Measurements from ENCODE around the gene FAM241A. TPM values are rescaled to one million over a fixed set of nuclear protein-coding genes. Genes with fewer than 3 reads are reported as not detected.

The FAM241A gene
- total RNA-seq, 1 donor from 2014 or later: 0.19 TPM

DNA sequence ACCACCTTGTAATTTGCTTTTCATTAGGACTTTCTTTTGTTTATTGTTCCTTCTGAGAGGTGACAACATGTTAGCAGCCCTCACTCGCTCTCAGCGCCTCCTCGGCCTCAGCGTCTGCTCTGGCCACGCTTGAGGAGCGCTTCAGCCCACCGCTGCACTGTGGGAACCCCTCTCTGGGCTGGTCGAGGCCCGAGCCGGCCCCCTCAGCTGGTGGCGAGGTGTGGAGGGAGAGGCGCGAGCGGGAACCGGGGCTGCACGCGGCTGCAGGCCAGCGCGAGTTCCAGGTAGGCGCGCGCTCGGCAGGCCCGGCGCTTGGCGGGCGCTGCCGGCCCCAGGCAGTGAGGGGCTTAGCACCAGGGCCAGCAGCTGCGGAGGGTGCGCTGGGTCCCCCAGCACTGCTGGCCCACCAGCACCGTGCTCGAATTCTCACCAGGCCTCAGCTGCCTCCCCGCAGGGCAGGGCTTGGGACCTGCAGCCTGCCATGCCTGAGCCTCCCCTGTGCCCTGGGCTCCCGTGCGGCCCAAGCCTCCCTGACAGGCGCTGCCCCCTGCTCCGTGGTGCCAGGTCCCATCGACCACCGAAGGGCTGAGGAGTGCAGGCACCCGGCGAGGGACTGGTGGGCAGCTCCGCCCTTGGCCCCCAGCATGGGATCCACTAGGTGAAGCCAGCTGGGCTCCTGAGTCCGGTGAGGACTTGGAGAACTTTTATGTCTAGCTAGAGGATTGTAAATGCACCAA is 77.1 kb downstream of the FAM241A start:
- TF ChIP-seq, protein P1, sequence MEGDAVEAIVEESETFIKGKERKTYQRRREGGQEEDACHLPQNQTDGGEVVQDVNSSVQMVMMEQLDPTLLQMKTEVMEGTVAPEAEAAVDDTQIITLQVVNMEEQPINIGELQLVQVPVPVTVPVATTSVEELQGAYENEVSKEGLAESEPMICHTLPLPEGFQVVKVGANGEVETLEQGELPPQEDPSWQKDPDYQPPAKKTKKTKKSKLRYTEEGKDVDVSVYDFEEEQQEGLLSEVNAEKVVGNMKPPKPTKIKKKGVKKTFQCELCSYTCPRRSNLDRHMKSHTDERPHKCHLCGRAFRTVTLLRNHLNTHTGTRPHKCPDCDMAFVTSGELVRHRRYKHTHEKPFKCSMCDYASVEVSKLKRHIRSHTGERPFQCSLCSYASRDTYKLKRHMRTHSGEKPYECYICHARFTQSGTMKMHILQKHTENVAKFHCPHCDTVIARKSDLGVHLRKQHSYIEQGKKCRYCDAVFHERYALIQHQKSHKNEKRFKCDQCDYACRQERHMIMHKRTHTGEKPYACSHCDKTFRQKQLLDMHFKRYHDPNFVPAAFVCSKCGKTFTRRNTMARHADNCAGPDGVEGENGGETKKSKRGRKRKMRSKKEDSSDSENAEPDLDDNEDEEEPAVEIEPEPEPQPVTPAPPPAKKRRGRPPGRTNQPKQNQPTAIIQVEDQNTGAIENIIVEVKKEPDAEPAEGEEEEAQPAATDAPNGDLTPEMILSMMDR (IDR thresholded peaks at IDR 0.05): no peak
- Mint-ChIP-seq H3K36me3 (ENCODE audit: unreplicated experiment) (no peaks in the 10 kb centered on the region), H3K27ac (ENCODE audit: unreplicated experiment) (no peak overlapping the region), H3K27me3 (ENCODE audit: unreplicated experiment) (peaks cover 45% of the 10 kb centered on the region), H3K9me3 (ENCODE audit: unreplicated experiment) (no peaks in the 10 kb centered on the region), H3K4me1 (ENCODE audit: unreplicated experiment) (no peaks in the 10 kb centered on the region), H3K4me3 (ENCODE audit: unreplicated experiment) (no peak overlapping the region)
- no peak for DNase-seq (ENCODE audit: extremely low spot score, unreplicated experiment)

DNA sequence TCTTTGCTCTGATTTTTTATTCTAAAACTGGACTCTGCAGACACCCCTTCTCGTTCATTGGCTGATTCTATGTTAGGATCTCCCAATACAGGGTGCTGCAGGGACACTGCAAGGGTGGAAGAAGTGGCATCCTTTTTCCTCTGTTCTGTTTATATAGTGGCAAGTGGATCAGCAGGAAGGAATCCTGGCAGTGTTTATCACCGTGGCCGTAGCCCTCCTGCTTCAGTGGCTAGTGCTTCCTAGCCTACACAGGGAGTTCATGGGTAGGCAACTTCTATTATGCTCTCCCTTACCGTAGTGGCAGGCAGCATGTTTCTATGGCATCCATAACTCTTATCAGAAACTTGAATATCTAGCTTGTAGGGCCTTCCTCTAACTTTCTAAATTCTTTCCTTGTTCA is 79.9 kb downstream of the FAM241A start:
- Mint-ChIP-seq H3K27me3 (ENCODE audit: unreplicated experiment) (peaks cover 21% of the 10 kb centered on the region), H3K36me3 (ENCODE audit: unreplicated experiment) (no peaks in the 10 kb centered on the region), H3K4me3 (ENCODE audit: unreplicated experiment) (no peak overlapping the region), H3K9me3 (ENCODE audit: unreplicated experiment) (no peaks in the 10 kb centered on the region), H3K27ac (ENCODE audit: unreplicated experiment) (no peak overlapping the region), H3K4me1 (ENCODE audit: unreplicated experiment) (peaks cover 1% of the 10 kb centered on the region)
- TF ChIP-seq, protein P1 (IDR thresholded peaks at IDR 0.05): no peak
- DNase-seq (ENCODE audit: extremely low spot score, unreplicated experiment): no peak

DNA sequence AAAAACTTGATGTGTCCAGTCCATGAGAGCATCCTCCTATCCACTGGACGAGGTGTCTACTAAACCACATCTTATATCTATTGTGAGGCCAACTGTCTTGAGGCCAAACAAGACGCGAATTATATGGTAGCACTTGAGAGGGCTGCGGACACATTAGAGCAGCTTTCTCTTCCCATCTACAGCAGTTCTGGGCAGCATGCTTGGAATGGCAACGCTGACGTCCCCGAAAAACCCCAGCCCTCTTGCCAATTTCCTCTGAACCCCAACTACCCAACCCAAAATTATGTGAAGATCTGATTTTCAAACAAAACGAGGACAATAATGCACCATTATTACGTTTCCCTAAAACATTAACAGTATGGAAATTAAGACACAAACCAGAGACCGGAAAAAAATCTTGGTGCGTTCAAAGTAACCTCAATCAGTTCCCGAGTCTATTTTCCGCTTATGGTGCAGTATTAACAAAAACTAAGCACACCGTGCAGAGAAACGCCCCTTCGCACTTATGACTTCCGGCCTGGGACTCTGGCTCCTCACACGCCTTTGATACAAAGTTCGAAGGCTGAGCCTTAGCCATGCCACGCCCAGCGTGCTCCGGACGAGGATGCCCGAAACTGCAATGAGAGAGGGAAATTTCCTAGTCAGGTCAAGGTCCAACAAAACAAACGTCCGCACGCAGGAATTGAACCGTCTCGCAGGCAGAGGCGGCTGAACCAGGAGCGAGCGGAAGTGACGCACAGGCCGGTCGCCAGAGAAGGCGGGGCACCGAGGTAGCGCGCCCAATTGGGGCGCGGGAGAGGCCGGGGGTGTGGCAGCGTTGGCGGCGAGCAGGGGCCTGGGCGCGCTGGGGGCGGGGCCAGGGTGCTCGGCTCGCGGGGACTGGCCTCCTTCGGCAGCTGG is 85.9 kb downstream of the FAM241A start:
- H3K4me3 Mint-ChIP-seq (ENCODE audit: unreplicated experiment): peak overlapping the region; percentile 85
- TF ChIP-seq, protein P1 (IDR thresholded peaks at IDR 0.05): no peak

DNA sequence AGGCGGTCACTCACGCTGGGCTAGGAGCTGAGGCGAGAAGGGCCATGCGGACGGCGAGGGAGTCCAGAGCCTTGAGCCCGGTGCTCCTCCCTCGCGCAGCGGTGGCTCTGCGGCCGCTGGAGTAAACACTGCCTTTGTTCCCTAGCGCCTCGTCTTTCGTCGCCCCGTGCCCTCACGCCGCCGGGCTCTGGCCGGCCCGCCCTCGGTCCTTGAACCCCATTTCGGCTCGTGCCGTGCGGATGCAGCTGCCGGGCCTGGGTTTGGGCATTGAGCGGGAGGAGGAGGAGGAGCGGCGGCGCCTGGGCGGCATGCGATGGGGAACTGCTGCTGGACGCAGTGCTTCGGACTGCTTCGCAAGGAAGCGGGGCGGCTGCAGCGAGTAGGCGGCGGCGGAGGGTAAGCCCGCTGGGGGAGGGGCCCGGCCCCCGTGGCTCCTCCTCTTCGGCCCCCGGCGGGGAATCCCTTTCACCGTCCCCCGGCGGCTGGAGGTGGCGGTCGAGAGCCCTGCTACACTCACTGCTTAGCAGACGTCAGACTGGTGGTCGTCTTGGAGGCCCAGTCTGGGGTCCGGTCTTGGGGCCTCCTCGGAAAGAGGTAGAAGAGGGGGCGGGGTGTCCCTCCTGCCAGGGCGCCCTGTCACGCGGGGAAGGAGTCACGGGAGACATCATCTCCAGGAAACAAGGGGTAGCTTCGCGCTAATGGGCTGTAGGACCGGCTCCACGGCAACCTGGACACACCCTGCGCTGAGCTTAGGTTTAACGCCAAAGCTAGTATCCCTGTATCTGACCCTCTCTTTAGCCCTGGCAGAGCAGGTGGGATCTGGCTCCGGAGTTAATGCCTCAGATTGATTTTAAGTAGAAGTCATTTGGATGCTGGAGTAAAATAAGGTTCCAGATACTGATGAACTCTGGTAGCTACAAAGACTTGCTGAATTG is 86.8 kb downstream of the FAM241A start, which contains the start of gene AP1AR:
Gene AP1AR, plus strand, starts transcription at position 9 of the 935 bp plus-strand sequence. Its CDS starts 305 bp downstream, at position 314.
- peak; percentile 94 for DNase-seq (ENCODE audit: extremely low spot score, unreplicated experiment)
- H3K4me3 Mint-ChIP-seq (ENCODE audit: unreplicated experiment): peak within 1 kb of the TSS; percentile 85
- no peaks in the 10 kb centered on the region for H3K36me3 Mint-ChIP-seq (ENCODE audit: unreplicated experiment)
- TF ChIP-seq, protein P1 (IDR thresholded peaks at IDR 0.05): peak; percentile 48
- H3K27ac Mint-ChIP-seq (ENCODE audit: unreplicated experiment): peak within 1 kb of the TSS; percentile 99
- no peaks in the 10 kb centered on the region for H3K9me3 Mint-ChIP-seq (ENCODE audit: unreplicated experiment)
- peaks cover 27% of the 10 kb centered on the region for H3K4me1 Mint-ChIP-seq (ENCODE audit: unreplicated experiment)
- peaks cover 1% of the 10 kb centered on the region for H3K27me3 Mint-ChIP-seq (ENCODE audit: unreplicated experiment)

More for the DNA sequence above, 85.9 kb downstream of the FAM241A start:
- peaks cover 27% of the 10 kb centered on the region for H3K4me1 Mint-ChIP-seq (ENCODE audit: unreplicated experiment)
- peak overlapping the region; percentile 99 for H3K27ac Mint-ChIP-seq (ENCODE audit: unreplicated experiment)
- DNase-seq (ENCODE audit: extremely low spot score, unreplicated experiment): peak; percentile 99
- no peaks in the 10 kb centered on the region for H3K9me3 Mint-ChIP-seq (ENCODE audit: unreplicated experiment)
- peaks cover 8% of the 10 kb centered on the region for H3K27me3 Mint-ChIP-seq (ENCODE audit: unreplicated experiment)
- no peaks in the 10 kb centered on the region for H3K36me3 Mint-ChIP-seq (ENCODE audit: unreplicated experiment)

All from osteocyte (in vitro differentiated cells).